AG04450 (cell line): ENCODE data around the gene TCP11X1. TPM values are rescaled to one million over a fixed set of nuclear protein-coding genes. Genes with fewer than 3 reads are reported as not detected.
"Not testable (repeated sequence)": the region's sequence is repeated elsewhere in the genome, so short reads cannot be mapped to it uniquely, and the experiment has no call there.

Experiments
- CTCF ChIA-PET: fragments of 300-600, 350-600 bp; formaldehyde crosslinking; extraction: SDS; loops from one replicate; lab custom pipeline; 2022; ENCODE audit warnings: antibody characterized with exemption, inconsistent platforms; lab: Charles Lee
- POLR2A ChIA-PET: fragments of 350-600 bp; formaldehyde crosslinking; extraction: SDS; loops from one replicate; lab custom pipeline; 2021; ENCODE audit warnings: antibody characterized with exemption, inconsistent platforms; lab: Yijun Ruan, JAX
- DNase-seq: peaks from one replicate; pipeline ENCODE4 v3.0.0-alpha.2; 2011; ENCODE audit warnings: low read depth, low spot score
- H3K27ac ChIP-seq: one replicate; pipeline ENCODE4 v1.5.1; 2012; ENCODE audit warnings: low read depth, low read length, control low read depth
- H3K27me3 ChIP-seq: one replicate; pipeline ENCODE4 v1.6.0; 2012; ENCODE audit warnings: low read length; ENCODE audit not compliant: control insufficient read depth, insufficient read depth
- H3K4me3 ChIP-seq: 2 replicates; pipeline ENCODE4 v1.5.1; 2011; ENCODE audit warnings: mild to moderate bottlenecking, low read depth, low read length, control low read depth
- H3K9me3 ChIP-seq: 2 replicates; pipeline ENCODE4 v1.5.1; 2012; ENCODE audit warnings: low read length; ENCODE audit not compliant: control insufficient read depth, insufficient read depth
- polyA minus RNA-seq: library from RNA; depleted of rRNA, polyadenylated mRNA; stranded (reverse); fragments of >200 nt; gene quantifications from 2 replicates; pipeline ENCODE4 v1.2.3, GENCODE V29; 2011; rRNA and poly(A)+ RNA removed
- polyA plus RNA-seq: library from polyadenylated mRNA; depleted of rRNA; stranded (reverse); fragments of >200 nt; gene quantifications from 2 replicates; pipeline ENCODE4 v1.2.3, GENCODE V29; 2011; rRNA removed
- TF ChIP-seq, protein P1 (sequence below): IDR thresholded peaks from 2 replicates; pipeline ENCODE4 v1.5.1; 2011; ENCODE audit warnings: low read depth, low read length, control low read depth, inconsistent platforms

Gene TCP11X1
- polyA plus RNA-seq (not detected in 2 replicates), polyA minus RNA-seq (not detected in 2 replicates)

DNA sequence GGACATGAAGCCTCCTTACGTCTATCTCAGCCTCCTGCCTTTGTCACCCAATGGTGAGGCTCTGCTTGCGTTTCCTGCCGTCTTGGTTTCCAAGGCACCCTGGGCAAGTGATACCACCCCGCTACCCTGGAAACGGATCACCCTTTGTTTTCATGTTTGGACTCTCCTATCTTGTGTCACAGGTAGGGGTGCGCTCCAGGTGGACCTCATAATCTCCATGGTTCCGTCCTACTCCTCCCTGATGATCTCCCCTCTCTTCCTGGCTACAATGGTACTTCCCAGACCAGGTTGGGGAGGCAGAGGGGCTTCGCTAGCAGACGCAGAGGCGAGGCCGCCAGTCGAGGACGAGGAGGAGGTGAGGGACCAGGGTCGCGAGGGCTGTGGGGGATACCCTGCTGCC is at the start of gene TCP11X1:
TCP11X1 (plus strand) TSS at position 316 of the 400 bp plus-strand sequence.
- not testable (repeated sequence) for H3K4me3 ChIP-seq

DNA sequence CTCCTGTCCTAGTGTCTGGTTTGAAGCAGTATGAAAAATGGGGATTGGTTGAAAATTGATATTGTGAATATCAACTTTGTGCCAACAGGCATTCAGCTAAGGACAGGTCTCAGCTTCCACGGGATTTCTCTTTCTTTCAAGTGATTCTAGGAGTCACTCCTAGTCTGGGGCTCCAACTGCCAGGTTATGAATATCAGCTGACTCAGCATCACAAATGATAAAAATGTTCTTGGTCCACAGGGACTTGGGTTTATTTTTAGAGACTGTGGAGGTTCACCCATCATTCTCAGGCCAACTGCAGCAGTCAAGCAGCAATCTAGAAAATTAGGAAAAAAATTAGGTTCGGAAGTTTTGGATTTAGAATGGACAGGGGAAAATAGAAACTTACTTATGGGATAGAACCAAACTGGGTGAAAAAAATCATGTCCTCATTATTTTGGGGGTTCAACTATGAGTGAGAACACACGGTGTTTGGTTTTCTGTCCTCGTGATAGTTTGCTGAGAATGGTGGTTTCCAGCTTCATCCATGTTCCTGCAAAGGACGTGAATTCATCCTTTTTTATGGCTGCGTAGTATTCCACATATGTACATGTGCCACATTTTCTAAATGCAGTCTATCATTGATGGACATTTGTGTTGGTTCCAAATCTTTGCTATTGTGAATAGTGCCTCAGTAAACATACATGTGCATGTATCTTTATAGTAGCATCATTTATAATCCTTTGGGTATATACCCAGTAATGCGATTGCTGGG is 29.0 kb upstream of the TCP11X1 start:
- Histone ChIP-seq H3K9me3 (no peaks in the 10 kb centered on the region; the same call in 1 of the 2 replicates), H3K27me3 (no peaks in the 10 kb centered on the region), H3K27ac (no peak overlapping the region), H3K4me3 (no peak overlapping the region)
- TF ChIP-seq, protein P1, sequence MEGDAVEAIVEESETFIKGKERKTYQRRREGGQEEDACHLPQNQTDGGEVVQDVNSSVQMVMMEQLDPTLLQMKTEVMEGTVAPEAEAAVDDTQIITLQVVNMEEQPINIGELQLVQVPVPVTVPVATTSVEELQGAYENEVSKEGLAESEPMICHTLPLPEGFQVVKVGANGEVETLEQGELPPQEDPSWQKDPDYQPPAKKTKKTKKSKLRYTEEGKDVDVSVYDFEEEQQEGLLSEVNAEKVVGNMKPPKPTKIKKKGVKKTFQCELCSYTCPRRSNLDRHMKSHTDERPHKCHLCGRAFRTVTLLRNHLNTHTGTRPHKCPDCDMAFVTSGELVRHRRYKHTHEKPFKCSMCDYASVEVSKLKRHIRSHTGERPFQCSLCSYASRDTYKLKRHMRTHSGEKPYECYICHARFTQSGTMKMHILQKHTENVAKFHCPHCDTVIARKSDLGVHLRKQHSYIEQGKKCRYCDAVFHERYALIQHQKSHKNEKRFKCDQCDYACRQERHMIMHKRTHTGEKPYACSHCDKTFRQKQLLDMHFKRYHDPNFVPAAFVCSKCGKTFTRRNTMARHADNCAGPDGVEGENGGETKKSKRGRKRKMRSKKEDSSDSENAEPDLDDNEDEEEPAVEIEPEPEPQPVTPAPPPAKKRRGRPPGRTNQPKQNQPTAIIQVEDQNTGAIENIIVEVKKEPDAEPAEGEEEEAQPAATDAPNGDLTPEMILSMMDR: no peak
- POLR2A ChIA-PET: no interaction called here
- DNase-seq: no peak
- CTCF ChIA-PET: no interaction called here

More for the DNA sequence above, at the start of gene TCP11X1:
- H3K9me3 ChIP-seq, POLR2A ChIA-PET, H3K27me3 ChIP-seq, DNase-seq, H3K27ac ChIP-seq, CTCF ChIA-PET: not testable (repeated sequence)

DNA sequence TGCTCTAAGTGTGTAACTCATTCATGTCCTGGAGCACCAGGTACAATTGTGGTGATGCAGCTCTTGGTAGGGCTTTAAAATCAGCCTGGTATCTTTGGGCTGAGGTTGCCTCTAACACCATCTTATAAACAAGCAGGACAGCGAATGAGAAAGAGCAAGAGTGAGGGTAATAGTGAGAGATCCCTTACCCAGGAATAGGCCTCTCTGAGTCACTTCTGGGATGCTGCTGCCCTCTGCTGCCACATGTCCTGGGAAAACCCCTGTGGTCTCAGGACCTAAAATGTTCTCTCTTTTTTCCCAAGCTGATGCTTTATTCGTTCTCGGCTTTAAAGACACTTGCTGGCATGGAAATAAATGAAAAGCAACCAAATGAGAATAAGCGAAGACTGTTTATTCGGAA is 7.2 kb upstream of the TCP11X1 start:
- H3K27ac ChIP-seq, POLR2A ChIA-PET, DNase-seq, H3K4me3 ChIP-seq, CTCF ChIA-PET, H3K27me3 ChIP-seq, H3K9me3 ChIP-seq: not testable (repeated sequence)

DNA sequence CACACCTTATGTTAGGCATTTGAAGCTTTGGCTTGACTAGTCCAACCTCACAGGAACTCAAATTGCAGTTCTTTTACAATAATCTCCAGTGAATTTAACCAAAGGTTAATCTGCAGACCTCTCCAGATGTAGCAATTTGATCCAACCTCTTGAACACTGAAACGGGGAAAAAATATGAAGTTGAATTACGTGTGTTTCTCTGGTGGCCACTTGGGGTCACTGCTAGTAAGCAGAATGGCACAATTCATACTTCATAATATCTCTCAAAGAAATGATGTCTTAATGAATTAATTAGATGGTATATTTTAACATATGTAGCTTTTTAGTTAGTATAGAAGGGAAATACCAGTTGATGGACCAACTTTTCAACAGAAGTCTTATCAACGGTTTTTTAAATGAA is 1.4 kb downstream of the TCP11X1 start:
- DNase-seq, CTCF ChIA-PET: not testable (repeated sequence)

DNA sequence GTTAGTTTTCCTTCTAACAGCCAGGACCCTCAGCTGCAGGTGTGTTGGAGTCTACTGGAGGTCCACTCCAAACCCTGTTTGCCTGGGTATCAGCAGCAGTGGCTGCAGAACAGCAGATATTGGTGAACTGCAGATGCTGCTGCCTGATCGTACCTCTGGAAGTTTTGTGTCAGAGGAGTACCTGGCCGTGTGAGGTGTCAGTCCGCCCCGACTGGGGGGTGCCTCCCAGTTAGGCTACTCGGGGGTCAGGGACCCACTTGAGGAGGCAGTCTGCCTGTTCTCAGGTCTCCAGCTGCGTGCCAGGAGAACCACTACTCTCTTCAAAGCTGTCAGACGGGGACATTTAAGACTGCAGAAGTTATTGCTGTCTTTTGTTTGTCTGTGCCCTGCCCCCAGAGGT is 20.6 kb downstream of the TCP11X1 start:
- H3K27ac ChIP-seq, H3K27me3 ChIP-seq, H3K9me3 ChIP-seq, POLR2A ChIA-PET, DNase-seq, CTCF ChIA-PET, H3K4me3 ChIP-seq: not testable (repeated sequence)

More for the DNA sequence above, 1.4 kb downstream of the TCP11X1 start:
- H3K9me3 ChIP-seq, H3K4me3 ChIP-seq, H3K27me3 ChIP-seq, H3K27ac ChIP-seq, POLR2A ChIA-PET: not testable (repeated sequence)

DNA sequence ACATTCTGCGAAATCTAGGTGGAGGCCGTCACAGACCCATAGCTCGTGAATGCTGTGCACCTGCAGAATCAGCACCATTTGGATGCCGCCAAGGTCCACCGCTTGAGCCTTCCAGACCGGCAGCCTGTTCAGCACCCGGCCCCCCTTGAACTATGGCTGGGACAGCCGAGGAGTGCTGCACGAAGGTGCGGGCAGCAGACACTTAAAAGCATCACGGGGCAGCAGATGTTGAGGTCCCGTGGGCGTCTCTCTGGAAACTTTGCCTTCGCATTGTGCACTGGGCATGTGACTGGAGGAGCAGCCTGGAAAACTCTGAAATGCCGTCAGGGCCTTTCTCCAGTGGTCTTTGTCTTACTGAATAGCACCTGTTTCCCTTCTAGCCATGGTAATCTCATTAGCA is 25.2 kb downstream of the TCP11X1 start:
- DNase-seq, H3K27ac ChIP-seq, CTCF ChIA-PET, H3K9me3 ChIP-seq, H3K27me3 ChIP-seq, H3K4me3 ChIP-seq, POLR2A ChIA-PET: not testable (repeated sequence)

DNA sequence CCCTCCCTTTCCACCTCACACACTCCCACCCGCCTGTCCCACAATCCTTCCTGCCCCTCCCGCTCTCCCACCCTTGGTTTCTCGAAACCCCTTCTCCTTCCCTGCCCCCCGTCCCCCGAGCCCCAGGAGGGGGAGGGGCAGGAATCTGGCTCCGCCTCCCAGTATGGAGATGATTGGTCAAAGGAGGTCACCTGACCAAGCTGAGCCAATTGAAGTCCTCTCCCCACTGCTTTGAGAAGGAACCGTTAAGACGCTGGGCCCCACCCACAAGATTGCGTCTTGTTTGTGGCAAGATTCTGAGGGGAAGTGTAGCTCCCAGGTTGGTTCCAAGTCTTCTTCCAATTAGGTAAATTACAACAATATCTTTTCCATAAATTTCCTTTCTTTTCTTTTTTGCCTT is 31.8 kb downstream of the TCP11X1 start, which contains the start of gene NXF2:
NXF2 (plus strand) TSS at position 275 of the 400 bp plus-strand sequence. CDS start 59,912 bp downstream, outside the sequence.
- POLR2A ChIA-PET, H3K27ac ChIP-seq, H3K9me3 ChIP-seq, H3K4me3 ChIP-seq, H3K27me3 ChIP-seq, DNase-seq, CTCF ChIA-PET: not testable (repeated sequence)

DNA sequence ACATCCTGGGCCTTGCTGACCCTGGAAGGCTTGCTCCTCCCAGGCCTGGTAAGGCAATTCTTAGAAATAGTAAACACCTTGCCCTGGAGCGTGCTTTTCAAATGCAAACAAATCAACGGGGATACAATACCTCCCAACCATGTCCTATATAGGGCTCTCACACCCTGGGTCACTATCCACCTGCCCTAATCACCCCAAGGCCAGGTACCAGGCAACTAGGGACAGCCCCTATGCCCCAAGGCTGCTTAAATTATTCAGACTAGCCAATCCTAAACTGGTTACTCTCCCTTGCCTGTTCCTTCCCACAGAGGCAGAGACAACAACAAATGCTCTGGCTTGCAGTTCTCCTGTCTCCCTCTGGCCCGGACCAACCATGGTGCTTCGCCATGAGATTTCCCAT is 57.1 kb downstream of the TCP11X1 start:
- H3K4me3 ChIP-seq, H3K27me3 ChIP-seq, DNase-seq, H3K27ac ChIP-seq, CTCF ChIA-PET, H3K9me3 ChIP-seq, POLR2A ChIA-PET: not testable (repeated sequence)

Other genes starting within 250 kb of the TCP11X1 start
- gene TCEAL2, start 89.6 kb upstream of the TCP11X1 start, polyA plus RNA-seq: not detected in 2 replicates
- gene TCEAL6, start 72.8 kb upstream of the TCP11X1 start, polyA plus RNA-seq: not detected in 2 replicates
- gene BEX5, start 59.3 kb upstream of the TCP11X1 start, polyA plus RNA-seq: not detected in 2 replicates
- not detected in 2 replicates for gene NXF2, start 31.9 kb downstream of the TCP11X1 start, polyA plus RNA-seq
- not detected in 2 replicates for gene NXF2B, start 224.7 kb downstream of the TCP11X1 start, polyA plus RNA-seq